Raji (cell line): Measurements from ENCODE around the gene LEMD2.

Experiments
- POLR2A ChIP-seq: IDR thresholded peaks from 2 replicates; pipeline ENCODE4 v1.6.1; 2011; ENCODE audit warnings: low read depth, low read length, control low read depth; ENCODE audit not compliant: insufficient read depth

LEMD2 gene

DNA sequence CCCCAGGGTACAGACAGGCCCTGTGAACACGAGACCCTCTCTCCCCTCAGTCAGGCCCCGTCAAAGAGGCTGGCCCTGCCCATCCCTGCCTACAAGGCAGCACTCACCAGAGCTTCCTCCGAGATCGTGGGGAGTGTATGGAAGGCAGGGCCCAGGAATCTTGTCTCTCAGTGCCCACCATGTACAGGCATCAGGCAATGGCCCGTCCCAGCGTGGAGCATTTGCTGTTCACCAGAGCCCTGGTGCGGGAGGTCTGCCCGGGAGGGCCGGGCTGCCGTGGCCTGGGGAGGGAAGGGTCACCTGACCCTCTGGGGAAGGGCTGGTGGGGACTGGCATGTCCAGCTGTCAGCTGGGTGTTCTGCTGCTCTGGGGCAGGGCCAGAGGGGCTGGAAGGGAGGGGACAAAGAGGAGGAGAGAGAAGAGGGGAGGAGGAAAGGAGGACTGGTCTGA, 42.3 kb downstream of the LEMD2 start, which contains the start of gene IP6K3:
Gene IP6K3 (minus strand): TSS at position 255 of the 450 bp plus-strand sequence. CDS start 11,429 bp downstream, outside the sequence.
- no peak for TF ChIP-seq POLR2A

DNA sequence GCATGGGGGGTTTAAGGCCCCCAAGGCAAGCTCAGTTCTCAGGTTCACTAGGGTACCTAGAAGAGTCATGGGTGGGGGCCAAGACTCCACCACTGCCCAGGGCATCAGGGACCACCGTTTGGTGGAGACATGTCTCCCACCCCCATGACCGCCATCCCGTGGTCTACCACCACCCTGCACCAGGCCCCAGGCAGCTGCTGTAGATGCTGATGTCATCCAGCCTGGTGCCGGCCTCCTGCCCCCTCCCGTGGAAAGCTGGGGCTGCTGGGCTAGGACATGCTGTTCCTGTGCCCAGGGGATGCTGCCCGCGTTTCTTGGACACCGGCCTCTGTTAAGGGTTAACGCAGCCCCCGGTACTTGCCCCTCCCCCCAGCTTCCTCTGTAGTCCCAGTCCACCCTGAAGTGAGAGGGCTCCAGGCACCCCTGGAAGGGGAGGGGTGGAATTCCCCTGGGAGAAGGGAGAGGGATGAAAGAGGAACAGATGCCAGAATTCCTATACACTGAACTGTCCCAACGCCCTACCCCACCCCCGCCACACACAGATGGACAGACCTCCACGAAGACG, 42.8 kb downstream of the LEMD2 start:
- no peak for TF ChIP-seq POLR2A

DNA sequence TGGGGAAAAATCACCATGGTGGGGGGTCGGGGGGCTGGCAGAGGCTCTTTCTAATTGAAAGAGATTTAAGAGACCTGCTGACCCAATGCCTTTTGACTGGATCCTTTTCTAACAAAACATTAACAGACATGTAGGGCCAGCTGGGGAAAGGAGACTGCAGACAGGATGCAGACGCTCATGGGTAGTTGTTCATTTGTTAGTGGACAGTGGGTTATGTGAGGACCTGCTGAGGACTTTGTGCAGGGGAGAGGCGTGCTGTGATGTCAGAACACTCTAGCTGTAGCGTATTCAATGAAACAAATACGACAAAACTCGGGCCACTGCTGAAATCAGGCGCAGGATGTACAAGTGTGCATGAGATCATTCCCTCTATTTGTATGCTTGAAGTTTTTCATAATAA, 43.4 kb downstream of the LEMD2 start:
- no peak for TF ChIP-seq POLR2A

DNA sequence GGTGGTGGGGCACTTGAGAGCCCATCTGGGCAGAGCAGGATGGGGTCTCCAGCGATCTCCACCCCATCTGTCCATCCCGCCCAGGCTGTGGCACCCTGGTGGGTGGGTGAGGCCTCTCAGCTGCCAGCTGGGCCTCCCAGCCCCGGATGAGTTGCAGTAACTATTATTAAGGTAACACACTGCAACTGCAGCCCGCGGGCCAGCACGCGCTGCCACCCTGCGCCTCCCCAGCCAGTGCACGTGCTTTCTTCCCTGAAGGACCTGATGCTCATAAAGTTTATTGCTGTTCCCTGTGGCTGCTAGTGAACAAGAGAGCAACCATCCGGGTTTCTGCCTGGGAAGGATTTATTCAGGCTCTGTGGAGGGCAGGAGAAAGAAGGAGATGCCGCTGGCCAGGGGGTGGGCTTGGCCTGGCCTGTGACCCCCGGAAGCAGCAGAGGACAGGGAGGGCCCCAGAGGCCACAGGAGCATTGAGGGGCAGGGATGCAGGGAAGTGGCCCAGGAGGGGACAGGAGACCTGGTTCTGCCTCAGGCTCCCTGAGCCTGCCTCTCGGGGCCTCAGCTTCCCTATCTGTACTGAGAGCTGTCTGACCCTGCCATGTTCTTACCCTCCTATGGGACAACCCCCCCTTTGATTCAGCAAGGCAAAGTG, 43.9 kb downstream of the LEMD2 start:
- TF ChIP-seq POLR2A: no peak

DNA sequence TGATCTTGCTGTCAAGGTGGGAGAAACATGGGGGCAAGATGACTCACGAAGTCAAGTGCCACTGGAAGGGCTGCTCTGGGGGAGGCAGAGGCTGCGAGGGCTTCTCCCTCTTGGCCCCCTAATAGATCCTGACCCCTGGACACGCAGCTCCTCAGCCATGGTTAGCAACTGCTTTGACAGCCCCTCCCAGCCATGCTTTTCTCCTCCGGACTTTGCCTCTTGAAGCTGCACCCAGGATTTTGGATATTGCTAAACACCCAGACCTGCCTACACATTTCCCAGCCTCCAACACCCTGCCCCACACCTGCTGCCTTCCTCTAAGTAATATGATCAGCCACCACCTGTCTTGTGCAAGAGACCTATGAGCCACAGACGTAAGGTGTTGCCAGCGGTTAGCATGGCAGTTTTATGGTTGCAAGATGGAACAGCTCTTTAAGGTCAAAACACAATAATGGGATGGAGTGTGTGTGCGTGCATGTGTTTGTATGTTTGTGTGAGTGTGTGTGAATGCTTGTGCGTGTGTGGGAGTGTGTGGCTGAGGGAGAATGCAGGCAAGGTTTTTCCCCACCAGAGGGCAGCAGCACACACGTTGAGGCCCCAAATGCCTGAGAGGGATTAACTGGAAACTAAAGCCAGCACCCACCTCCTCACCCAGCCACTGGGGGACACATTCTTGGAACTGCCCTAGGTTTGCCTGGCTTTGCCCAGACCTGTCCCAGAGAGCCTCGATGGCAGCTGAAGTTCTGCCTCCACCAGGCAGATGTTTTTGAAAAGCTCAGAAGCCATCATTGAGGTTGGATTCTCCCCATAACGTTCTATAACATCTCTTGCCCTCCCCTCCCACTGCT, 44.7 kb downstream of the LEMD2 start:
- no peak for TF ChIP-seq POLR2A

DNA sequence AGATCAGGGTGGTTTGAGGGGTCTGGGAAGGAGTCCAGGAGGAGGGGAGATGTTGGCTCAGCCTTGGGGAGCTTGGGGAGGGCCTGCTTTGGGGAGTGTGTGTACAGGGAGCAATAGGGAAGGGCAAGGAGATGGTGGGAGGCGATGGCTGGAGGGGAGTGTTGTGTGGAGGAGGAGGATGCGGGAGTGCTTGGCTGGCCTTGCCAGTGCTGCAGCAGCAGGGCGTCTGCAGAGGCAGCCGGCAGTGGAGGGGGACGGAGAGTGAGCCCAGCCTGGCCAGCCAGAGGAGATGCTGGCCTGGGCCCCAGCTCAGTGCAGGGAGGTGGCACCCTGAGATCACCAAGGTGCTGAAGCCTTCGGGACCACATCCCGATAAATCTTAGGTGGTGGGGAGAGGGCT, 46.1 kb downstream of the LEMD2 start:
- no peak for TF ChIP-seq POLR2A

DNA sequence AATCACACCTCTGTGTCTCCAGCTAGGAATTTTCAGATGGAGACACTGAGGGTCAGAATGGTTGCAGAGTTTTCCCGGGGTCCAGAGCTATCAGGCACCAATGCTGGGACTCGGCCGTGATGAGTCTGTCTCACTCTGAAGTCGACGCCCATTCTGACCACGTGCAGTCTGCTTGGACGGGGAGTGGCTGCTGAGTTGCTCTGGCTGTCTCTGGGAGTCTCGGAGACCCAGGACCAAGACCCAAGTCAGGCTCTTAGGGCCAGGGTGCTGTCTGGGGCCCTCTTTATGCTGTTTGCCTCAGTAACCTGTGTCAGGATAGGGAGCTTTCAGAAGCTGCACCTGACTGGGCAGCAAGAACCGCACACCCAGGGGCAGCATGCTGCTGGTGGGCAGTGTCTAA, 46.8 kb downstream of the LEMD2 start:
- TF ChIP-seq POLR2A: no peak

DNA sequence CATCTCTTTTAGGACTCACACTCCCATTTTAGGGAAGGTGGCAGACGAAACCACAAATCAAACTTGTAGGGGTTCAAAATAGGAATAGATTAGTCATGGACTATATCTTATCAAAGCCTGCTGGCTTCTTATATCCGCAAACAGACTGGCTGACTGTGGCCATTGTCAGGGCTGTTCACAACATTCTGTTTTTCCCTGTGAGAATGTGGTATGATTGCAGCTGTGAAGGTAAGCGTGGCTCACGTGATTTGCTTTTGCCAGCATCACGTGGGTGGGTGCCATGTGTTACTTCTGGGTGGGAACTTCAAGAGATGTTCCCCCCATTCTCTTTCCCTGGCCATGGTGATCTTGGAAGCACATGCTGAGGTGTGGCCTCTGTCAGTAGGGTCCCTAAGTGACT, 48.1 kb downstream of the LEMD2 start:
- TF ChIP-seq POLR2A: no peak

DNA sequence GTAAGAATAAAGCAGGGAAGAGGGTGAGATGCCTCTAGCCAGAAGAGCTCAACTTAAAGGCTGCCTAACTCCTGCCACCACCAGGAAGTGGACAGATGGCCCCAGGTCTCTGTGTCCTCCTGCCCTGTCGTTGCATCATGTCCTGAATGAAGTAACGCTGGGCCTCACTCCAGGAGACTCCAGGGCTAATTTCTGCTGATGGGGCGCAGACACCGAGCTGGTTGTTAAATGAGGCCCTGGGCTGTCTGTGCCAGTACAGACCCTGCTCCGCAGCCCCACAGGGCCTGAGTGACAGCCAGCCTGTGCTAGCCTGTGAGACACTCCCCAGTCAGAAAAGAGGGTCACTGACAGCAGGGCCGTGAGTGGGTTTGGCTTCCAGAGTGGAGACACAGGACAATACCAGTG, 48.7 kb downstream of the LEMD2 start:
- no peak for TF ChIP-seq POLR2A

DNA sequence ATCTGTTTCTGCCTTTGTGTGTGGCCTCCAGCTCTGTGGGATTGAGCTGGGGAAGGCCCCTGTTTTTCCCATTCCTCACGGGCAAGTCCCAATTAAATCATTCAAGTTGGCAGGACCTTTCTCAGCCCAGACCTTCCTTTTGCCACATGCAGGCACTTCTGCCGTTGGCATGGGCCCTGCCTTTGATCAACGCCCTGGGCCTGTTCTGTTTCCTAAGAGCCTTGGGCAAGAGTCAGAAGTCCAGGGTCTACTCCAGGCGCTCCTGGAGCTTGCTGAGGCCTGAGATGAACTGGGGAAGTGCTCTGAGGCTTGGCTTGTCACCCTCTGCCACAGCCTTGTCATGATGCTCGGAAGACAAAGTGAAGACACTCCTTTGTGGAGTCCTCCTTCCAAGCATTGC, 49.4 kb downstream of the LEMD2 start:
- no peak for TF ChIP-seq POLR2A

DNA sequence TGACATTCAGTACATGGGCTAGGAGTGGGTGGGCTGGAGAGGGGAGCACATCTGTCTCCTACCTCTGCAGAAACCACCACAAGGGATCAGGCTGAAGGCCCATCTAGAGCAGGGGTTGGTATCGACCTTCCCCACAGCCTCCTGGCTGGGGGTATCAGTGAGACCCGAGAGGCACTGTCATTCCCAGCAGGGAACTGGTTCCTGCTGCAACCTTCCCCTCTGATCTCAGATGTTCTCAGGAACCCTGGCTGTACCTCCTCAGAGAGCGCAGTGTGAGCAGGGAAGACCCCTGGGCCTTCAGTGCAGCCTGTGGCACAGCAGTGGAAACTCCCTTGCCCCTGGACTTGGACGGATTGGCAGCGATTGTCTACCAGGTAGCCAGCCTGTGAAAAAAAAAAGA, 50.1 kb downstream of the LEMD2 start:
- no peak for TF ChIP-seq POLR2A

DNA sequence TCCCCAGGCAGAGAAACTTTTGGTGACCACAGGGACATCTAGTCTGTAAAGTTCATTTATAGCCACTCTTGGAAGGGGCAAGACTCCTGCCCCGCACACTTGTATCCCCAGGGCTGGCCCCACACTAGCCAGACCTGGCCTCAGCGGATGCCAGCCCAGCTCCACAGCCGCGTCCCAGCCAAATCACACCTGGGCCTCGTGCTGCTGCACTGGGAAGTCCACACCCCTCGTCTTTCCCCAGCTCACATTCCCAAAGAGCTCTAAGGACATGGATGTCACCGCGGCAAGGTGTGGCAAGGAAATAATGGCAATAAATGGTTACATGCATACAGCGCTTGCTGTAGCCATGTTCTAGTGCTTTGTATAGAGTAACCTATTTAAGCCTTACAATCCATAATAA, 50.8 kb downstream of the LEMD2 start:
- no peak for TF ChIP-seq POLR2A

DNA sequence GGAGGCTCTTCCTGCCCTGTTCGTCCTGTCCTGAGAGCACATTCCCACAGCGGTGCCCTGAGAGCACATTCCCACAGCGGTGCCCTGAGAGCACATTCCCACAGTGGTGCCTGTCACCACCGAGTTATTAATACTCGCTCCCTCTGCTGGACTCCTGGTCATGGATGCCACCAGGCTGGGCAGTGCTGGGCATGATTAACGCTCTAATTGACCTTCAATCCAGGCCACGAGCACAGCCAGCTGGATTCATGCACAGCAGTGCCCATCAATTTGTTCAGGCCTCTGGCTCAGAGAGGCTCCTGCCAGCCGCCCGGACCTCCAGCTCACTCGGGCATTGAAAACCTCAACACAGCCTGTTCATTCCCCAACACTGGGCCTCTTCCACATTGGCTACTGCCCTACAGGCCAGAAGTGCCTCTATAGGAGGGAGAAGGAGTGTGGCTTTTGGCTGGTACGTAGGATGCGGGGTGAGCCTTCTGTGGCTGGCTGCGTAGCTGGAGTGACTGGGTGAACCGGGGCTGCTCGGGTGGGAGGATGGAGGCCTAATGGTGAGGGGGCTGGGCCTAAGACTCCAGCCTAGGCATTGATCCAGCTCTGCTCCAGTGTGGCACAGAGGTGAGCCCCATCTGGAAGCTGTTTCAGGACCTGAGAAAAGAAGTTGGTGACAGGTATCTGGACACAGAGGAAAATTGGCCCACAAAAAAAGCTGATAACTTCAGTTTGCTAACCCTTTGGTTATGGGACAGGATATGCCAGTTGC, 51.5 kb downstream of the LEMD2 start:
- no peak for TF ChIP-seq POLR2A

DNA sequence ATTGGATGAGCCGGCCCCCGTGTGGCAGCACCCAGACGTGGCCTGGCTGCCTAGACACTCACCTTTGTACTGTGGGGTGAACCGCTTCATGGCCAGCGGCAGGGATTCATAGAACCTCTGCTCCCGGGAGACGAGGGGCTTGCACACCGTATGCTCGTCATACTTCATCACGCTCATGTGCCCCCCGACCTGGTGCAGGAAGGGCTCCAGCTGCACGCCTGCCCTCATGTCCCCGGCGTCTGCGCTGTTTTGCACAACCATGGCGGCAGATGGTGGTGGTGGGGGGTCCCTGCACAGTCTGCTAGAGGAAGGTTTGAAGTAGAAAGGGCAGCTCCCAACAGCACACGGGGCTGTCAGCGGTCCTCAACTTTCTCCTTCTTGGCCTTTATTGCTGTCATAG, 53.7 kb downstream of the LEMD2 start:
- TF ChIP-seq POLR2A: no peak

DNA sequence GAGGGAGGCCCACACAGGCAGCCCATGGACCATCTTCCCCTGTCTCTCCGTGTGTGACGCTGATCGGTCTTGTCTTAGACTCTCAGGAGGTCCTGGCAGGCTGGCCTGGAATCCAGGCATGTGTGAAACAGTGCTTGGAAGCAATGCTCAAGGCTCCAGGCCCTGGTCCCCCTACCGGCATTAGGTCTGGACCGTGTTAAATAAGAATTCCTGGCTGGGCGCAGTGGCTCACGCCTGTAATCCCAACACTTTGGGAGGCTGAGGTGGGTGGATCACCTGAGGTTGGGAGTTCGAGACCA, 55.3 kb downstream of the LEMD2 start:
- TF ChIP-seq POLR2A: no peak
